Loucy (cell line): ENCODE measurements around the gene AK6.

Source experiments
- H2AFZ ChIP-seq: fragments of 200-600 bp; sonication (generic); 2 replicates; pipeline ENCODE4 v1.6.0; 2016; ENCODE audit warnings: antibody characterized with exemption, mild to moderate bottlenecking, low read length, moderate library complexity
- H3F3A ChIP-seq: fragments of 200-600 bp; 2 replicates; pipeline ENCODE4 v1.6.0; 2016; ENCODE audit warnings: antibody characterized with exemption, low read depth, mild to moderate bottlenecking
- H3K27me3 ChIP-seq: fragments of 200-600 bp; sonication (generic); 2 replicates; pipeline ENCODE4 v1.6.1; 2014; ENCODE audit warnings: low read length, mild to moderate bottlenecking; ENCODE audit not compliant: insufficient read depth, poor library complexity, severe bottlenecking
- H3K36me3 ChIP-seq: fragments of 200-600 bp; sonication (generic); 2 replicates; pipeline ENCODE4 v1.6.1; 2016; ENCODE audit warnings: low read length; ENCODE audit not compliant: insufficient read depth
- H3K4me1 ChIP-seq: fragments of 200-600 bp; sonication (generic); 2 replicates; pipeline ENCODE4 v1.5.1; 2014; ENCODE audit warnings: low read length, mild to moderate bottlenecking; ENCODE audit not compliant: insufficient read depth, poor library complexity, severe bottlenecking
- H3K4me2 ChIP-seq: fragments of 200-600 bp; sonication (generic); 2 replicates; pipeline ENCODE4 v1.6.0; 2014; ENCODE audit warnings: antibody characterized with exemption, low read length, low read depth, mild to moderate bottlenecking; ENCODE audit not compliant: poor library complexity, severe bottlenecking
- H3K4me3 ChIP-seq: fragments of 200-600 bp; sonication (generic); 2 replicates; pipeline ENCODE4 v1.5.1; 2014; ENCODE audit warnings: low read length, mild to moderate bottlenecking, mixed read lengths; ENCODE audit not compliant: poor library complexity, severe bottlenecking
- H3K79me2 ChIP-seq: fragments of 200-600 bp; sonication (generic); 2 replicates; pipeline ENCODE4 v1.6.1; 2014; ENCODE audit warnings: low read length; ENCODE audit not compliant: insufficient read depth
- H3K9ac ChIP-seq: fragments of 200-600 bp; sonication (generic); 2 replicates; pipeline ENCODE4 v1.6.0; 2014; ENCODE audit warnings: mild to moderate bottlenecking, low read depth, low read length, moderate library complexity; ENCODE audit not compliant: poor library complexity, severe bottlenecking
- H3K9me2 ChIP-seq: fragments of 200-600 bp; sonication (generic); replicated peaks from 2 replicates; pipeline ENCODE4 v1.6.1; 2016; ENCODE audit warnings: low read depth, low read length, mixed read lengths
- H3K9me3 ChIP-seq: fragments of 200-600 bp; sonication (generic); 2 replicates; pipeline ENCODE4 v1.6.1; 2014; ENCODE audit warnings: mild to moderate bottlenecking, antibody characterized with exemption, low read length, low read depth; ENCODE audit not compliant: insufficient read depth
- H4K20me1 ChIP-seq: fragments of 200-600 bp; sonication (generic); 2 replicates; pipeline ENCODE4 v1.6.0; 2014; ENCODE audit warnings: antibody characterized with exemption, low read length, mild to moderate bottlenecking; ENCODE audit not compliant: insufficient read depth, poor library complexity, severe bottlenecking
- CTCF ChIP-seq: fragments of 200-600 bp; sonication (generic); conservative IDR thresholded peaks from 2 replicates; pipeline ENCODE4 v1.5.1; 2014; ENCODE audit warnings: mild to moderate bottlenecking, antibody characterized with exemption, low read length
- EZH2phosphoT487 ChIP-seq: fragments of 200-600 bp; IDR thresholded peaks from 2 replicates; pipeline ENCODE4 v1.6.1; 2018; ENCODE audit warnings: antibody characterized with exemption, mild to moderate bottlenecking, moderate library complexity, borderline replicate concordance

AK6 gene

GRCh38 chr5:69309380-69309779, 59.9 kb downstream of the AK6 start:
- H3K9me2 ChIP-seq: no peaks in the 10 kb centered on the region
- H3K36me3 ChIP-seq: no peaks in the 10 kb centered on the region; the same call in 1 of the 2 replicates
- TF ChIP-seq EZH2phosphoT487 (no peak), CTCF (no peak)

DNA sequence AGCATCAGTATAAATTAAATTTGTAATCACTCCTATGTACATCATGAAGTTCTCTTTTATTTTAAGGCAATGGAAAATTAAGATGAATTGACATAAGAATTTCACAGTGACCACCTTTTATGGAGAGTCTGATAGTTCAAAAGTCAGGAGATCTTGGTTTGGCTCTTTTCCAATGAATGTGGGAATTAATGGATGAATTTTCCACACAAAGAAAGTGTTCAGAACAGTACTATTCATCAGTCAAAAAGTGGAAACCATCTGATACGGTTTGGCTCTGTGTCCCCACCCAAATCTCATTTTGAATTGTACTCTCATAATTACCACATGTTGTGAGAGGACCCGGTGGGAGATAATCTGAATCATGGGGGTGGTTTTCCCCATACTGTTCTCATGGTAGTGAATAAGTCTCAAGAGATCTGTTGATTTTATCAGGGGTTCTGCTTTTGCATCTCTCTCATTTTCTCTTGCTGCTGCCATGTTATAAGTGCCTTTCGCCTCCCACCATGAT, 61.2 kb downstream of the AK6 start:
- H3K27me3 ChIP-seq: no peaks in the 10 kb centered on the region

More at GRCh38 chr5:69309380-69309779, 59.9 kb downstream of the AK6 start:
- Histone ChIP-seq H3K9ac (no peak overlapping the region), H3K79me2 (no peaks in the 10 kb centered on the region), H3K9me3 (no peaks in the 10 kb centered on the region), H2AFZ (no peak overlapping the region), H3K4me2 (no peak overlapping the region), H3F3A (no peaks in the 10 kb centered on the region), H4K20me1 (no peaks in the 10 kb centered on the region), H3K27me3 (no peaks in the 10 kb centered on the region), H3K4me1 (no peaks in the 10 kb centered on the region), H3K4me3 (no peak overlapping the region)

GRCh38 chr5:69305512-69305911, 63.8 kb downstream of the AK6 start:
- Histone ChIP-seq H3K79me2 (no peaks in the 10 kb centered on the region), H4K20me1 (no peaks in the 10 kb centered on the region), H2AFZ (no peak overlapping the region), H3K4me3 (no peak overlapping the region), H3K36me3 (no peaks in the 10 kb centered on the region; the same call in 1 of the 2 replicates), H3K9me2 (no peaks in the 10 kb centered on the region), H3K27me3 (no peaks in the 10 kb centered on the region), H3F3A (no peaks in the 10 kb centered on the region), H3K4me1 (no peaks in the 10 kb centered on the region), H3K4me2 (no peak overlapping the region), H3K9ac (no peak overlapping the region), H3K9me3 (no peaks in the 10 kb centered on the region)
- TF ChIP-seq EZH2phosphoT487: no peak
- no peak for TF ChIP-seq CTCF

More for the DNA sequence above, 61.2 kb downstream of the AK6 start:
- TF ChIP-seq EZH2phosphoT487 (no peak), CTCF (no peak)
- Histone ChIP-seq H2AFZ (no peak overlapping the region), H3K36me3 (no peaks in the 10 kb centered on the region; the same call in 1 of the 2 replicates), H4K20me1 (no peaks in the 10 kb centered on the region), H3K9me3 (no peaks in the 10 kb centered on the region), H3K9ac (no peak overlapping the region), H3K4me1 (no peaks in the 10 kb centered on the region), H3K9me2 (no peaks in the 10 kb centered on the region), H3K4me3 (no peak overlapping the region), H3K4me2 (no peak overlapping the region), H3K79me2 (no peaks in the 10 kb centered on the region), H3F3A (no peaks in the 10 kb centered on the region)
